HG03135 (cell line): ENCODE measurements around the gene PKHD1.

Experiments
- ATAC-seq: cut with Tn5 transposase; IDR thresholded peaks from one replicate; pipeline ENCODE4 v1.9.1; 2021; ENCODE audit warnings: mild to moderate bottlenecking, moderate library complexity; ENCODE audit not compliant: unreplicated experiment

PKHD1 gene

GRCh38 chr6:52045481-52045880 is 41.9 kb downstream of the PKHD1 start:
- no peak for ATAC-seq

GRCh38 chr6:52045033-52045432 is 42.4 kb downstream of the PKHD1 start:
- no peak for ATAC-seq

GRCh38 chr6:52042141-52042885 is 45.1 kb downstream of the PKHD1 start:
- ATAC-seq: no peak

GRCh38 chr6:52041134-52041533 is 46.3 kb downstream of the PKHD1 start:
- ATAC-seq: no peak

- no peak for ATAC-seq
Measured at GRCh38 chr6:52027699-52028098, 59.7 kb downstream of the PKHD1 start.

- no peak for ATAC-seq
Measured at GRCh38 chr6:52024451-52025068, 62.9 kb downstream of the PKHD1 start.

- no peak for ATAC-seq
Measured at GRCh38 chr6:52022675-52023074, 64.7 kb downstream of the PKHD1 start.

- no peak for ATAC-seq
Measured at GRCh38 chr6:52020945-52021570, 66.4 kb downstream of the PKHD1 start.

GRCh38 chr6:52019881-52020280 is 67.5 kb downstream of the PKHD1 start:
- ATAC-seq: no peak

GRCh38 chr6:52019092-52019491 is 68.3 kb downstream of the PKHD1 start:
- ATAC-seq: no peak

- no peak for ATAC-seq
Measured at GRCh38 chr6:52016915-52017748, 70.3 kb downstream of the PKHD1 start.

GRCh38 chr6:52015953-52016352 is 71.5 kb downstream of the PKHD1 start:
- ATAC-seq: no peak

- ATAC-seq: no peak
Measured at GRCh38 chr6:52014391-52014790, 73.0 kb downstream of the PKHD1 start.

- ATAC-seq: no peak
Measured at GRCh38 chr6:52013035-52013434, 74.4 kb downstream of the PKHD1 start.

GRCh38 chr6:52012582-52012981 is 74.8 kb downstream of the PKHD1 start:
- ATAC-seq: no peak

GRCh38 chr6:52010806-52011205 is 76.6 kb downstream of the PKHD1 start:
- ATAC-seq: no peak

GRCh38 chr6:52010145-52010544 is 77.3 kb downstream of the PKHD1 start:
- ATAC-seq: no peak

GRCh38 chr6:52009466-52010140 is 77.8 kb downstream of the PKHD1 start:
- no peak for ATAC-seq

- ATAC-seq: no peak
Measured at GRCh38 chr6:52000064-52000463, 87.3 kb downstream of the PKHD1 start.

- peak; percentile 93 for ATAC-seq
Measured at GRCh38 chr6:51996296-51996947, 91.0 kb downstream of the PKHD1 start.
